AG04449 (cell line): ENCODE data around the gene MSRB1.

Source experiments
- CTCF ChIA-PET: fragments of 350-600 bp; formaldehyde crosslinking; extraction: SDS; loops from one replicate; lab custom pipeline; 2021; ENCODE audit warnings: antibody characterized with exemption; lab: Yijun Ruan, JAX
- POLR2A ChIA-PET: fragments of 400-600, 350-600 bp; formaldehyde crosslinking; extraction: SDS; loops from one replicate; lab custom pipeline; 2020; ENCODE audit warnings: antibody characterized with exemption, inconsistent platforms; lab: Yijun Ruan, JAX
- DNase-seq: peaks from one replicate; pipeline ENCODE4 v3.0.0-alpha.2; 2010; ENCODE audit warnings: low read depth, low spot score
- H3K4me3 ChIP-seq: 2 replicates; pipeline ENCODE4 v1.5.1; 2011; ENCODE audit warnings: low read depth, mild to moderate bottlenecking, control low read depth, low read length
- TF ChIP-seq, protein P1 (sequence below): IDR thresholded peaks from one replicate; pipeline ENCODE4 v1.5.1; 2011; ENCODE audit warnings: mild to moderate bottlenecking, moderate library complexity, low read length, control low read depth, inconsistent platforms; ENCODE audit not compliant: insufficient read depth; ENCODE audit errors: missing control alignments

MSRB1 gene

DNA sequence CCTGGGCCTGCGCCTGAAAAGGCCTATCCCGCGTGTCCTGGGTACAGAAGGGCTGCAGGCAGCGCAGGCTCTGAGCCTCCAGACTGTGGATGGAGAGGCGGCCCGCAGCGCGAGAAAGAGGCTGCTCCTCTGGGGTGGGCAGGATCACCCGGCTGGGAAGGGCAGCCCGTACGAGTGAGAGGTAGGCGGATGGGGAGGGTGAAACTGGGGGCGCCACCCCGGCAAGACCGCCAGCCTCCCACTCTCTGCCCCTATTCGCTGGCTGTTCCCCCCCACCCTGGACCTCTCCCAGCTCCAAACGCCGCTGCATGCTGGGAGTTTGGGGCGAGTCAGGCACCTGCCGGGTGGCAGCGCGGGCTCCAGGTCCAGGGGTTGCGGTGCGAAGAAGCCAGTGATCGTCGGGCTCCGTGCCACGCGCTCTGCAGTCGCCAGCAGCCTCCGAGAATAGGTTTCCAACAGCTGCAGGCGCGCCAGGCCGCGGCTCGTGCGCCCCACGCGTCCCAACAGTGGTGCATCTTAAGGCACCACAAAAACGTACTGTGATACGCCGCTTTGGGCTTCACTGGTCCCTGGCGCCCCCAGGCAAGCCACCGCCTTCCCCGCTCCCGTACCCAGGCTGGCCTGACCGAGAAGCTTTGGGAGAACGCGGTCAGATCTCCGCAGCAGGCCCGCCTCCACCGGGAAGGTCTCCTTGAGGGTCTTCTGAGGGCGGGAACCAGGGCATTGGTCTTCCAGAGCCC, 37.2 kb upstream of the MSRB1 start:
- ChIA-PET POLR2A (interaction anchor here (1.4 to 3.5 kb wide), 2 partner anchors 15 to 60 kb away, joined by 4 to 23 read pairs; partner anchors contain the start of gene RPS2), CTCF (interaction anchor here (0.6 to 16.4 kb wide), 3 partner anchors 9 to 117 kb away, joined by 3 to 163 read pairs (median 5); partner anchors contain the start of gene TBL3)
- DNase-seq: no peak
- no peak overlapping the region for H3K4me3 ChIP-seq
- TF ChIP-seq, protein P1, sequence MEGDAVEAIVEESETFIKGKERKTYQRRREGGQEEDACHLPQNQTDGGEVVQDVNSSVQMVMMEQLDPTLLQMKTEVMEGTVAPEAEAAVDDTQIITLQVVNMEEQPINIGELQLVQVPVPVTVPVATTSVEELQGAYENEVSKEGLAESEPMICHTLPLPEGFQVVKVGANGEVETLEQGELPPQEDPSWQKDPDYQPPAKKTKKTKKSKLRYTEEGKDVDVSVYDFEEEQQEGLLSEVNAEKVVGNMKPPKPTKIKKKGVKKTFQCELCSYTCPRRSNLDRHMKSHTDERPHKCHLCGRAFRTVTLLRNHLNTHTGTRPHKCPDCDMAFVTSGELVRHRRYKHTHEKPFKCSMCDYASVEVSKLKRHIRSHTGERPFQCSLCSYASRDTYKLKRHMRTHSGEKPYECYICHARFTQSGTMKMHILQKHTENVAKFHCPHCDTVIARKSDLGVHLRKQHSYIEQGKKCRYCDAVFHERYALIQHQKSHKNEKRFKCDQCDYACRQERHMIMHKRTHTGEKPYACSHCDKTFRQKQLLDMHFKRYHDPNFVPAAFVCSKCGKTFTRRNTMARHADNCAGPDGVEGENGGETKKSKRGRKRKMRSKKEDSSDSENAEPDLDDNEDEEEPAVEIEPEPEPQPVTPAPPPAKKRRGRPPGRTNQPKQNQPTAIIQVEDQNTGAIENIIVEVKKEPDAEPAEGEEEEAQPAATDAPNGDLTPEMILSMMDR: no peak

DNA sequence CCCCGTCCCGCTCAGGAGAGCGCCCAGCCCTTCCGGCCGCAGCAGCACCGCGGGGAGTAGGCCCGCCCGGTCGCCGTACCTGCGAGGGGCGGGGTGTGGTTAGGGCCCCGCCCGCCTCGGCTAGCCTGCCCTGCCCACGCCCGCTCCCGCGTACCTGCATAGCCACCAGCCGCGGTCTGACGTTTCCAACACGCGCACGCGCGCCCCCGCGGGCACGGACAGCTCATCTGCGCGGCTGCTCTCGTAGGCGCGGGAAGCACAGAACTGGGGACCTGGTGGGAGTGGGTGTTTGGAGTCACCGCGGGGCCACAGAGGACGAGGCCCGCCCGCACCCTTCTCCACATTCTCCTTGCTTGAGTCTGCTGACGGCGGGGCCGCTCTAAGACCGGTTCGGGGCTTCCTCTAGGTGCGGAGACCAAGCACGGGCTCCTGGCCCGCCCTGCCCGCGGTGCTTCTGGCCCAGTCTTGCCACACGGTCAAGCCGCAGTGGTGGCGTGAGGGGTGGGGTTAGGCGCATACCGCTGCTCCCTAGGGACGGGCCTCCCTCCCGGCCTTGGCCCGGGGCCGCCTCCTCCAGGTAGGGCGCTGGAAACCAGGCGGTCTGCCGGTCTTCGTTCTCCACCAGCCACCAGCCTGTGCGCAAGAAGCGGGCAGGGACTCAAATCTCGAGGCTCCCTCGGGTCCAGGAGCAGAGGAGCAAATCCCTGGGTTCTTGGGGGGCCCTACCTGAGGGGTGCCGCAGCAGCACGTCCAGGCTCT, 36.5 kb upstream of the MSRB1 start:
- ChIA-PET POLR2A (interaction anchor here (3.5 kb wide), 1 partner anchor 15 kb away, joined by 23 read pairs; the partner anchor contains the start of gene RPS2), CTCF (interaction anchor here (1.5 kb wide), 1 partner anchor 7 kb away, joined by 3 read pairs; no protein-coding TSS in a partner anchor)
- DNase-seq: no peak
- no peak overlapping the region for H3K4me3 ChIP-seq
- TF ChIP-seq, protein P1: no peak

DNA sequence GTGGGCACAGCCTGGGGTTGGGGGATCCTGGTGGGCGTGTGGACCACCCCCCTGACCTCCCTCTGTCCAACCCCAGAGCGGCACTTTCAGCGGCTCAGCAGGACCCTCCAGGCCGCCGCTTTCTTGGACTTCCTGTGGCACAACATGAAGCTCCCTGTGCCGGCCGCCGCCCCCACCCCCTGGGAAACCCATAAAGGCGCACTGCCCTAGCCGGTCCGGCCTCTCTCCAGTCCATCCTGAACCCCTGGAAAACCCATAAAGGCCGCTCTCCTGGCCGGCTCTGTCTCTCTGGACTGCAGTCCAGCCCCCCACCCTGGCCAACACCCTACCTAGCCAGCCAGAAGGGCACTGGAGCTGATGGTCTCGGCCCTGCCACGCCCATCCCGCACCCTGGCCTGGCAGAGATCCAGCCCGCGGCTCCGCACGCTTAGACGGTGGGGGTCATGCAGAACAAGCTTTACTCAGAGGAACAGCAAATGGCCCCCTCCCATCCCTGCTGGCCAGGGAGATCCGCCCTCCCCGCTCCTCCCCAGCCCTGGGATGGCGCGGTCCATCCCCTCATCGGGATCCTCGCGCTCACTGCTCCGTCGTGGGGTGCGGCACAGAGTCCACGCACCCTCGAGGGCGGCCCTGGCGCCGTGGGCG, 35.6 kb upstream of the MSRB1 start:
- ChIA-PET POLR2A (interaction anchor here (2.1 kb wide), 1 partner anchor 13 kb away, joined by 11 read pairs; the partner anchor contains the start of gene RPS2), CTCF (interaction anchor here (1.1 to 1.5 kb wide), 2 partner anchors 8 to 25 kb away, joined by 3 to 5 read pairs; no protein-coding TSS in a partner anchor)
- TF ChIP-seq, protein P1: no peak
- no peak for DNase-seq
- H3K4me3 ChIP-seq: no peak overlapping the region

DNA sequence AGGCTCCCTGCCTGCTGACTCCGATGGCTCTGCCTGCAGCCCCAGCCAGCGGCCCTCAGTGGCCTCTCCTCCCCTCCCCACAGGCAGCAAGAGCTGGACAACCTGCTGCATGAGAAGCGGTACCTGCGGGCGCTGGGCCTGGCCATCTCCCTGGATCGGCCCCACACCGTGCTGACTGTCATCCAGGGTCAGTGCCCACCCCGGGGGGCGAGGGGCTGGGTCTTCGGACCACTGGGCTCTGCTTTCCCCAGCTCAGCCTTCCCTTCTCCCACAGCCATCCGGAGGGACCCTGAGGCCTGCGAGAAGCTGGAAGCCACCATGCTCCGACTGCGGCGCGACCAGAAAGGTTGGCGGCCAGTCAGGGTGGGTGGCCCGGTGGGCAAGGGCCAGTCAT, 34.9 kb upstream of the MSRB1 start:
- CTCF ChIA-PET: interaction anchor here (1.1 to 1.5 kb wide), 2 partner anchors 8 to 26 kb away, joined by 3 to 5 read pairs; no protein-coding TSS in a partner anchor
- H3K4me3 ChIP-seq: no peak overlapping the region
- POLR2A ChIA-PET: interaction anchor here (2.1 kb wide), 1 partner anchor 13 kb away, joined by 11 read pairs; the partner anchor contains the start of gene RPS2
- no peak for DNase-seq
- TF ChIP-seq, protein P1: no peak

DNA sequence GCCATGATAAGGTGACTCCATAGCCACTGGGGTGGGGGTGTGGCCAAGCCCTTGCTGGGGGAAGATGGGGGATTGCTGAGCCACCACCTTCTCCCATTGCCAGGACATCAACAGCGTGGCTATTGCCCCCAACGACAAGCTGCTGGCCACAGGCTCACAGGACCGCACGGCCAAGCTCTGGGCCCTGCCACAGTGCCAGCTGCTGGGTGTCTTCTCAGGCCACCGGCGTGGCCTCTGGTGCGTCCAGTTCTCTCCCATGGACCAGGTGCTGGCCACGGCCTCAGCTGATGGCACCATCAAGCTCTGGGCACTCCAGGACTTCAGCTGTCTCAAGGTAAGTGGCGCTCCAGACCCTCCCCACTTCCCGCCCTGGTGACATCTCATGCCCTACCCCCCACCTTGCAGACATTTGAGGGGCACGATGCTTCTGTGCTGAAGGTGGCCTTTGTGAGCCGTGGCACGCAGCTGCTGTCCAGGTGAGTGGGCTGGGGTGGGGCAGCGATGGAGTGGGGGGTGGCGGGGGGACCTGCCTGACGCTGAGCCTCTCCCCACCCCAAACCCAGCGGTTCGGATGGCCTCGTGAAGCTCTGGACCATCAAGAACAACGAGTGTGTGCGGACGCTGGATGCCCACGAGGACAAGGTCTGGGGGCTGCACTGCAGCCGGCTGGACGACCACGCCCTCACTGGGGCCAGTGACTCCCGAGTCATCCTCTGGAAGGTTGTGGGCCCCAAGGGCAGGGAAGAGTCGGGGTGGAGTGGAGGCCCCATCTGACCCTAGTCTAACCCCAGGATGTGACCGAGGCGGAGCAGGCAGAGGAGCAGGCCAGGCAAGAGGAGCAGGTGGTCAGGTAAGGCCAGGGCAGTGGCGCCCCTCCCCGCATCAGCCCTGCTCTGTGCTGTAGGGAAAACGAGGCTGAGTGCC, 34.2 kb upstream of the MSRB1 start:
- TF ChIP-seq, protein P1: no peak
- no peak overlapping the region for H3K4me3 ChIP-seq
- no peak for DNase-seq
- POLR2A ChIA-PET: interaction anchor here (0.8 to 2.1 kb wide), 2 partner anchors 12 to 17 kb away, joined by 3 to 11 read pairs; partner anchors contain the start of gene RPS2
- CTCF ChIA-PET: interaction anchor here (0.6 to 1.5 kb wide), 2 partner anchors 9 to 44 kb away, joined by 3 read pairs; no protein-coding TSS in a partner anchor
